ENCODE measurements around the gene WHAMM.

WHAMM gene

DNA sequence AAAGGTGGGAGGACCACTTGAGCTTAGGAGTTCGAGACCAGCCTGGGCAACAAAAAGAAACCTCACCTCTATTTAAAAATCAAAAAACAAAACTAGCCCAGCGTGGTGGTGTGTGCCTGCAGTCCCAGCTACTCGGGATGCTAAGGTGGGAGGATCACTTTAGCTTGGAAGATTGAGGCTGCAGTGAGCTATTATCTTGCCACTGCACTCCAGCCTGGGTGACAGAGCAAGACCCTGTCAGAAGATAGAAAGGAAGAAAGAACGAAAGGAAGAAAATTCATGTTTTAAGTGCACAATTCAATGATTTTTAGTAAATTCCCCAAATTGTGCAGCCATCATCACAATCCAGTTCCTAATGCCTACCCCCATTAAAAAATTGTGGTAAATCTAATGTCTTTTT lies 11.3 kb upstream of the WHAMM start:
- H2AFZ ChIP-seq (ENCODE audit: low read depth, low read length, severe bottlenecking) = no peak overlapping the region
- H3K9ac ChIP-seq (ENCODE audit: low read length) = no peak overlapping the region
- no peak overlapping the region for H3K27ac ChIP-seq (ENCODE audit: low read depth, low read length)
- no peak overlapping the region for H3K4me3 ChIP-seq (ENCODE audit: insufficient read depth, low read length, poor library complexity, severe bottlenecking)
- peaks cover 5% of the 10 kb centered on the region; the same call in 1 of the 2 replicates for H3K9me3 ChIP-seq (ENCODE audit: insufficient read depth, low read length)
- no peaks in the 10 kb centered on the region for H3K36me3 ChIP-seq (ENCODE audit: low read length)
- no peaks in the 10 kb centered on the region for H3K27me3 ChIP-seq (ENCODE audit: low read length)
- no peak for TF ChIP-seq EZH2phosphoT487 (conservative IDR thresholded peaks at IDR 0.05; ENCODE audit: low read length)
- TF ChIP-seq, protein P1, sequence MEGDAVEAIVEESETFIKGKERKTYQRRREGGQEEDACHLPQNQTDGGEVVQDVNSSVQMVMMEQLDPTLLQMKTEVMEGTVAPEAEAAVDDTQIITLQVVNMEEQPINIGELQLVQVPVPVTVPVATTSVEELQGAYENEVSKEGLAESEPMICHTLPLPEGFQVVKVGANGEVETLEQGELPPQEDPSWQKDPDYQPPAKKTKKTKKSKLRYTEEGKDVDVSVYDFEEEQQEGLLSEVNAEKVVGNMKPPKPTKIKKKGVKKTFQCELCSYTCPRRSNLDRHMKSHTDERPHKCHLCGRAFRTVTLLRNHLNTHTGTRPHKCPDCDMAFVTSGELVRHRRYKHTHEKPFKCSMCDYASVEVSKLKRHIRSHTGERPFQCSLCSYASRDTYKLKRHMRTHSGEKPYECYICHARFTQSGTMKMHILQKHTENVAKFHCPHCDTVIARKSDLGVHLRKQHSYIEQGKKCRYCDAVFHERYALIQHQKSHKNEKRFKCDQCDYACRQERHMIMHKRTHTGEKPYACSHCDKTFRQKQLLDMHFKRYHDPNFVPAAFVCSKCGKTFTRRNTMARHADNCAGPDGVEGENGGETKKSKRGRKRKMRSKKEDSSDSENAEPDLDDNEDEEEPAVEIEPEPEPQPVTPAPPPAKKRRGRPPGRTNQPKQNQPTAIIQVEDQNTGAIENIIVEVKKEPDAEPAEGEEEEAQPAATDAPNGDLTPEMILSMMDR (IDR thresholded peaks at IDR 0.05; ENCODE audit: insufficient read depth, low read length, poor library complexity, severe bottlenecking) = no peak
- H3F3A ChIP-seq (ENCODE audit: insufficient read depth) = no peaks in the 10 kb centered on the region
- no peaks in the 10 kb centered on the region for H4K20me1 ChIP-seq (ENCODE audit: low read depth, low read length)
- H3K4me2 ChIP-seq (ENCODE audit: low read depth, low read length, poor library complexity, severe bottlenecking) = no peak overlapping the region
- H3K9me2 ChIP-seq (replicated peaks; ENCODE audit: insufficient read depth, low read length) = no peaks in the 10 kb centered on the region
- no peaks in the 10 kb centered on the region for H3K79me2 ChIP-seq (ENCODE audit: insufficient read depth, low read length)

DNA sequence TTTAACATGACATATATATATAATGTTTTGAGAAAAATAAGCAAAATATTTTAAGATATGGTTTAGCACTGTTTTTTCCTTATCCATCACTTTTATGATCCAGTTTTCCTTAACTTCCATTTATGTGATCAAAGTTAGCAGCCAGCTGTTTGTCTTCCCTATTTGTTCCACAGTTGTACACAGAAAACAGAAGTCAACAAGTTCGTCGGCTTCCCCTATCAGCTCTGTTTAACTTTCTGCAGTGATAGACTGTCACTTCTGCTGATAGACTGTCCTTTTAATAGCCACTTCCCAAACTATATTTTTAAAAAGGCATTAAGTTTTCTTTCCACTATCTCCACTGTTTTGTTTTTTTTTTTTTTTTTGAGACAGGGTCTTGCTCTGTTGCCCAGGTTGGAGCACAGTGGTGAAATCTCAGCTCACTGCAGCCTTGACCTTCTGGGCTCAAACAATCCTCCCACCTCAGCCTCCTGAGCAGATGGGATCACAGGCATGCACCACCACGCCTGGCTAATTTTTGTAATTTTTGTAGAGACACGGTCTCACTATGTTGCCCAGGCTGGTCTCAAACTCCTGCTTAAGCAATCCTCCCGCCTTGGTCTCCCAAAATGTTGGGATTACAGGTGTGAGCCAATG lies 10.8 kb upstream of the WHAMM start:
- H4K20me1 ChIP-seq (ENCODE audit: low read depth, low read length) = no peaks in the 10 kb centered on the region
- H3K4me3 ChIP-seq (ENCODE audit: insufficient read depth, low read length, poor library complexity, severe bottlenecking) = no peak overlapping the region
- no peaks in the 10 kb centered on the region for H3K27me3 ChIP-seq (ENCODE audit: low read length)
- H3K79me2 ChIP-seq (ENCODE audit: insufficient read depth, low read length) = no peaks in the 10 kb centered on the region
- TF ChIP-seq, protein P1 (IDR thresholded peaks at IDR 0.05; ENCODE audit: insufficient read depth, low read length, poor library complexity, severe bottlenecking) = no peak
- no peak for TF ChIP-seq EZH2phosphoT487 (conservative IDR thresholded peaks at IDR 0.05; ENCODE audit: low read length)
- H3K9ac ChIP-seq (ENCODE audit: low read length) = no peak overlapping the region
- H3K9me2 ChIP-seq (replicated peaks; ENCODE audit: insufficient read depth, low read length) = no peaks in the 10 kb centered on the region
- no peaks in the 10 kb centered on the region for H3K36me3 ChIP-seq (ENCODE audit: low read length)
- H2AFZ ChIP-seq (ENCODE audit: low read depth, low read length, severe bottlenecking) = no peak overlapping the region
- no peak overlapping the region for H3K27ac ChIP-seq (ENCODE audit: low read depth, low read length)
- no peaks in the 10 kb centered on the region for H3F3A ChIP-seq (ENCODE audit: insufficient read depth)
- no peak overlapping the region for H3K4me2 ChIP-seq (ENCODE audit: low read depth, low read length, poor library complexity, severe bottlenecking)
- H3K9me3 ChIP-seq (ENCODE audit: insufficient read depth, low read length) = peaks cover 5% of the 10 kb centered on the region; the same call in 1 of the 2 replicates

DNA sequence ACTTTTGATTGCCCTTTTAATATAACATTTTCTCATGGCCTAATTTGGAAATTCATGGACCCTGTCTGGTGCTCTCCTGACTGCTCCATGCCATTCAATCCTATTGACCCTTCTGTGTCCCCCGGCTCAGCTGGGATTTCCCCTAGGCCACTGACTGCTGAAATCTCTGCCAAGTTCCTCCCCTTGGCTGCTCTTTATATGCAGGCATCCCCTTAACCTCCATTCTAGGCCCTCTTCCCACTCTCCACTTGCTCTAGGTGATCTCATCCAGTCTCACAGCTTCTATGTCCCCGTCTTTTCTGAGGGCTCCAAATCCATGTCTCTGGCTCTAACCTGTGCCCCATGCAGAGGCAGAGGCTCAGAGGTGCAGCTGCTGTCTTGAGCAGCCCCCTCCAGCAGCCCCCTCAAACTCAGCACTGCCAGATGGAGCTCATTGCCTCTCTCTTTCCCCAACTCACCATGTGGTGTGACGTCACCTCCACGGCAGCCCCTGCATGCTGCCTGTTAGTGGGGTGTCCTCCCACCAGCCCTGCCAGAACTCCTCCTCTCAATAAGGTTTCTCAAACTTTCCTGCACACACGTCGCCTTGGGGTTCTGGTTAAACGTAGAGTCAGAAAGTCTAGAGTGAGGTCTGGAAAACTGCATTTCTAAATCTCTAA lies 10.1 kb upstream of the WHAMM start:
- Histone ChIP-seq H3K4me3 (ENCODE audit: insufficient read depth, low read length, poor library complexity, severe bottlenecking) (no peak overlapping the region), H3F3A (ENCODE audit: insufficient read depth) (no peaks in the 10 kb centered on the region), H3K79me2 (ENCODE audit: insufficient read depth, low read length) (no peaks in the 10 kb centered on the region), H3K9ac (ENCODE audit: low read length) (no peak overlapping the region), H3K4me2 (ENCODE audit: low read depth, low read length, poor library complexity, severe bottlenecking) (no peak overlapping the region), H2AFZ (ENCODE audit: low read depth, low read length, severe bottlenecking) (no peak overlapping the region), H3K9me2 (replicated peaks; ENCODE audit: insufficient read depth, low read length) (no peaks in the 10 kb centered on the region), H3K9me3 (ENCODE audit: insufficient read depth, low read length) (no peaks in the 10 kb centered on the region), H3K27me3 (ENCODE audit: low read length) (no peaks in the 10 kb centered on the region), H3K27ac (ENCODE audit: low read depth, low read length) (no peak overlapping the region), H4K20me1 (ENCODE audit: low read depth, low read length) (no peaks in the 10 kb centered on the region), H3K36me3 (ENCODE audit: low read length) (no peaks in the 10 kb centered on the region)
- TF ChIP-seq, protein P1 (IDR thresholded peaks at IDR 0.05; ENCODE audit: insufficient read depth, low read length, poor library complexity, severe bottlenecking) = no peak
- TF ChIP-seq EZH2phosphoT487 (conservative IDR thresholded peaks at IDR 0.05; ENCODE audit: low read length) = no peak
